ENCODE measurements around the gene TYW5.

Gene TYW5

GRCh38 chr2:199955339-199956061, at the start of gene TYW5, which contains the start of gene MAIP1:
Gene TYW5, minus strand, starts transcription at chr2:199955491. Its CDS starts 21 bp downstream, at chr2:199955470.
Gene MAIP1, plus strand, starts transcription at chr2:199955582. Its CDS starts 217 bp downstream, at chr2:199955799.
- TF ChIP-seq CTCF (IDR thresholded peaks at IDR 0.05; ENCODE audit: insufficient read depth, low read depth, low read length, missing control alignments): peak; percentile 29
- peak within 1 kb of the TSS; percentile 98 for H3K4me3 ChIP-seq (ENCODE audit: low read length)
- peak; percentile 87 for DNase-seq (ENCODE audit: low read depth)

GRCh38 chr2:200003444-200003843, 48.2 kb upstream of the TYW5 start:
- no peak for TF ChIP-seq CTCF (IDR thresholded peaks at IDR 0.05; ENCODE audit: insufficient read depth, low read depth, low read length, missing control alignments)
- H3K4me3 ChIP-seq (ENCODE audit: low read length): no peak overlapping the region
- peak; percentile 39 for DNase-seq (ENCODE audit: low read depth)

- TF ChIP-seq CTCF (IDR thresholded peaks at IDR 0.05; ENCODE audit: insufficient read depth, low read depth, low read length, missing control alignments): no peak
- DNase-seq (ENCODE audit: low read depth): no peak
- no peak overlapping the region for H3K4me3 ChIP-seq (ENCODE audit: low read length)
These were observed 45.3 kb upstream of the TYW5 start for GRCh38 chr2:200000444-200001163.

- peak; percentile 52 for DNase-seq (ENCODE audit: low read depth)
- no peak for TF ChIP-seq CTCF (IDR thresholded peaks at IDR 0.05; ENCODE audit: insufficient read depth, low read depth, low read length, missing control alignments)
- H3K4me3 ChIP-seq (ENCODE audit: low read length): no peak overlapping the region
These were observed 43.9 kb upstream of the TYW5 start for GRCh38 chr2:199999166-199999565.

GRCh38 chr2:199997296-199997695, 42.0 kb upstream of the TYW5 start:
- no peak for DNase-seq (ENCODE audit: low read depth)
- no peak overlapping the region for H3K4me3 ChIP-seq (ENCODE audit: low read length)
- TF ChIP-seq CTCF (IDR thresholded peaks at IDR 0.05; ENCODE audit: insufficient read depth, low read depth, low read length, missing control alignments): no peak

GRCh38 chr2:199994896-199995295, 39.6 kb upstream of the TYW5 start:
- no peak for DNase-seq (ENCODE audit: low read depth)
- no peak overlapping the region for H3K4me3 ChIP-seq (ENCODE audit: low read length)
- TF ChIP-seq CTCF (IDR thresholded peaks at IDR 0.05; ENCODE audit: insufficient read depth, low read depth, low read length, missing control alignments): no peak

Measured in epithelial cell of esophagus (primary cell).